CD4-positive, alpha-beta T cell treated with Interleukin-4 for 4 hours (primary cell): ENCODE results near the gene TSTD1.
"Not testable (repeated sequence)": the region's sequence is repeated elsewhere in the genome, so short reads cannot be mapped to it uniquely, and the experiment has no call there.

Experiments
- DNase-seq: peaks from one replicate; pipeline ENCODE4 v3.0.0-alpha.2; 2020

TSTD1 gene

GRCh38 chr1:161068306-161069234 lies 29.8 kb upstream of the TSTD1 start:
- DNase-seq, result peak; percentile 89

GRCh38 chr1:161066694-161067093 lies 27.9 kb upstream of the TSTD1 start:
- peak; percentile 39 for DNase-seq

GRCh38 chr1:161065681-161066080 lies 26.9 kb upstream of the TSTD1 start:
- not testable (repeated sequence) for DNase-seq

GRCh38 chr1:161063936-161064335 lies 25.2 kb upstream of the TSTD1 start:
- DNase-seq, result peak; percentile 29

GRCh38 chr1:161061419-161061818 lies 22.7 kb upstream of the TSTD1 start:
- DNase-seq, result no peak

GRCh38 chr1:161059293-161059692 lies 20.5 kb upstream of the TSTD1 start:
- DNase-seq, result no peak

- DNase-seq, result no peak
These were observed 16.0 kb upstream of the TSTD1 start for GRCh38 chr1:161054805-161055204.

GRCh38 chr1:161054232-161054631 lies 15.5 kb upstream of the TSTD1 start:
- no peak for DNase-seq

- no peak for DNase-seq
These were observed 14.1 kb upstream of the TSTD1 start for GRCh38 chr1:161052899-161053298.

- DNase-seq, result no peak
These were observed 12.5 kb upstream of the TSTD1 start for GRCh38 chr1:161051219-161051618.

GRCh38 chr1:161048949-161049722 lies 10.4 kb upstream of the TSTD1 start:
- DNase-seq, result no peak

GRCh38 chr1:161047436-161048420 lies 9.0 kb upstream of the TSTD1 start:
- no peak for DNase-seq

GRCh38 chr1:161046605-161047228 lies 8.0 kb upstream of the TSTD1 start:
- peak; percentile 37 for DNase-seq

- DNase-seq, result peak; percentile 93
These were observed 7.2 kb upstream of the TSTD1 start, which contains the start of gene USF1 for GRCh38 chr1:161045736-161046604. Gene USF1, minus strand, starts transcription at chr1:161045977. Its CDS starts 2,702 bp downstream, at chr1:161043275.

GRCh38 chr1:161044908-161045735 lies 6.4 kb upstream of the TSTD1 start:
- DNase-seq, result peak; percentile 75

GRCh38 chr1:161044535-161044907 lies 5.8 kb upstream of the TSTD1 start:
- peak; percentile 85 for DNase-seq

GRCh38 chr1:161039546-161039945 lies 782 bp upstream of the TSTD1 start:
- no peak for DNase-seq

- no peak for DNase-seq
These were observed 386 bp upstream of the TSTD1 start for GRCh38 chr1:161039154-161039545.

GRCh38 chr1:161037661-161038522 lies 872 bp downstream of the TSTD1 start:
- DNase-seq, result no peak
